NCI-H2196 (cell line): ENCODE results near the gene CDX2.
"Not testable (repeated sequence)": the region's sequence is repeated elsewhere in the genome, so short reads cannot be mapped to it uniquely, and the experiment has no call there.

Experiments used
- DNase-seq: peaks from one replicate; lab custom pipeline; 2025; ENCODE audit not compliant: unreplicated experiment; lab: John Stamatoyannopoulos, UW

Gene CDX2

GRCh38 chr13:27965740-27966640, 3.1 kb downstream of the CDX2 start:
- DNase-seq: no peak

GRCh38 chr13:27965343-27965739, 3.8 kb downstream of the CDX2 start:
- DNase-seq: no peak

- no peak for DNase-seq
These were observed 4.3 kb downstream of the CDX2 start for GRCh38 chr13:27964741-27965323.

- not testable (repeated sequence) for DNase-seq
These were observed 4.9 kb downstream of the CDX2 start for GRCh38 chr13:27964206-27964605.

- no peak for DNase-seq
These were observed 5.6 kb downstream of the CDX2 start for GRCh38 chr13:27963491-27963890.

GRCh38 chr13:27962982-27963381, 6.1 kb downstream of the CDX2 start:
- DNase-seq: no peak

- DNase-seq: no peak
These were observed 6.8 kb downstream of the CDX2 start for GRCh38 chr13:27962128-27962841.

- no peak for DNase-seq
These were observed 7.7 kb downstream of the CDX2 start for GRCh38 chr13:27961227-27962085.

GRCh38 chr13:27960362-27961226, 8.5 kb downstream of the CDX2 start:
- DNase-seq: peak; percentile 74

GRCh38 chr13:27959976-27960361, 9.1 kb downstream of the CDX2 start:
- no peak for DNase-seq

- no peak for DNase-seq
These were observed 12.4 kb downstream of the CDX2 start for GRCh38 chr13:27956576-27957300.

- no peak for DNase-seq
These were observed 14.0 kb downstream of the CDX2 start for GRCh38 chr13:27955014-27955591.

- DNase-seq: no peak
These were observed 14.7 kb downstream of the CDX2 start for GRCh38 chr13:27954406-27954851.

- DNase-seq: peak; percentile 63
These were observed 15.3 kb downstream of the CDX2 start for GRCh38 chr13:27953676-27954405.

GRCh38 chr13:27952876-27953675, 16.0 kb downstream of the CDX2 start:
- no peak for DNase-seq

GRCh38 chr13:27942972-27943371, 26.1 kb downstream of the CDX2 start:
- DNase-seq: no peak

- DNase-seq: no peak
These were observed 35.4 kb downstream of the CDX2 start for GRCh38 chr13:27933580-27934328.
